Measurements from ENCODE around the gene USP7.

Gene USP7

GRCh38 chr16:8951447-8952280 lies 12.0 kb downstream of the USP7 start:
- DNase-seq = no peak

GRCh38 chr16:8950580-8951077 lies 13.1 kb downstream of the USP7 start:
- DNase-seq = no peak

- DNase-seq = no peak
These were observed 13.9 kb downstream of the USP7 start for GRCh38 chr16:8949536-8950418.

GRCh38 chr16:8948831-8949230 lies 14.9 kb downstream of the USP7 start:
- DNase-seq = no peak

- no peak for DNase-seq
These were observed 15.6 kb downstream of the USP7 start for GRCh38 chr16:8948069-8948593.

GRCh38 chr16:8946544-8946943 lies 17.2 kb downstream of the USP7 start:
- no peak for DNase-seq

GRCh38 chr16:8945626-8946296 lies 17.9 kb downstream of the USP7 start:
- DNase-seq = no peak

GRCh38 chr16:8943966-8944759 lies 19.5 kb downstream of the USP7 start:
- no peak for DNase-seq

GRCh38 chr16:8943001-8943763 lies 20.5 kb downstream of the USP7 start:
- DNase-seq = no peak

GRCh38 chr16:8941718-8942344 lies 21.9 kb downstream of the USP7 start:
- no peak for DNase-seq

GRCh38 chr16:8937803-8938202 lies 25.9 kb downstream of the USP7 start:
- no peak for DNase-seq

GRCh38 chr16:8936421-8936820 lies 27.3 kb downstream of the USP7 start:
- peak; percentile 80 for DNase-seq

GRCh38 chr16:8935989-8936388 lies 27.7 kb downstream of the USP7 start:
- no peak for DNase-seq

GRCh38 chr16:8934601-8935000 lies 29.1 kb downstream of the USP7 start:
- no peak for DNase-seq

- DNase-seq = peak; percentile 50
These were observed 31.8 kb downstream of the USP7 start for GRCh38 chr16:8931859-8932258.

- DNase-seq = no peak
These were observed 34.5 kb downstream of the USP7 start for GRCh38 chr16:8929086-8929748.

GRCh38 chr16:8928467-8928957 lies 35.2 kb downstream of the USP7 start:
- no peak for DNase-seq

GRCh38 chr16:8926827-8927226 lies 36.9 kb downstream of the USP7 start:
- no peak for DNase-seq

- DNase-seq = no peak
These were observed 38.3 kb downstream of the USP7 start for GRCh38 chr16:8925455-8925854.

GRCh38 chr16:8924214-8924613 lies 39.5 kb downstream of the USP7 start:
- no peak for DNase-seq
